AG04449 (cell line): Measurements from ENCODE around the gene MAPK8.

Experiments
- CTCF ChIA-PET: fragments of 350-600 bp; formaldehyde crosslinking; extraction: SDS; loops from one replicate; lab custom pipeline; 2021; ENCODE audit warnings: antibody characterized with exemption; lab: Yijun Ruan, JAX
- POLR2A ChIA-PET: fragments of 400-600, 350-600 bp; formaldehyde crosslinking; extraction: SDS; loops from one replicate; lab custom pipeline; 2020; ENCODE audit warnings: antibody characterized with exemption, inconsistent platforms; lab: Yijun Ruan, JAX
- DNase-seq: peaks from one replicate; pipeline ENCODE4 v3.0.0-alpha.2; 2010; ENCODE audit warnings: low read depth, low spot score
- H3K4me3 ChIP-seq: 2 replicates; pipeline ENCODE4 v1.5.1; 2011; ENCODE audit warnings: low read depth, mild to moderate bottlenecking, control low read depth, low read length
- CTCF ChIP-seq: IDR thresholded peaks from one replicate; pipeline ENCODE4 v1.5.1; 2011; ENCODE audit warnings: mild to moderate bottlenecking, moderate library complexity, low read length, control low read depth, inconsistent platforms; ENCODE audit not compliant: insufficient read depth; ENCODE audit errors: missing control alignments

Gene MAPK8

GRCh38 chr10:48455055-48455391 lies 148.5 kb downstream of the MAPK8 start:
- H3K4me3 ChIP-seq: no peak overlapping the region
- ChIA-PET CTCF (interaction anchor here (1.0 to 2.3 kb wide), 3 partner anchors 9 to 11 kb away, joined by 3 to 11 read pairs (median 7); no protein-coding TSS in a partner anchor), POLR2A (interaction anchor here (1.2 kb wide), 1 partner anchor 15 kb away, joined by 4 read pairs; no protein-coding TSS in a partner anchor)
- TF ChIP-seq CTCF: no peak
- DNase-seq: no peak

GRCh38 chr10:48455392-48456151 lies 149.1 kb downstream of the MAPK8 start:
- ChIA-PET CTCF (interaction anchor here (1.0 to 2.3 kb wide), 3 partner anchors 8 to 11 kb away, joined by 3 to 11 read pairs (median 7); no protein-coding TSS in a partner anchor), POLR2A (no interaction called here)
- no peak overlapping the region for H3K4me3 ChIP-seq
- no peak for TF ChIP-seq CTCF
- no peak for DNase-seq

- H3K4me3 ChIP-seq: no peak overlapping the region
- DNase-seq: no peak
- no peak for TF ChIP-seq CTCF
- POLR2A ChIA-PET: no interaction called here
- CTCF ChIA-PET: no interaction called here
These were observed 149.9 kb downstream of the MAPK8 start for GRCh38 chr10:48456361-48456804.

GRCh38 chr10:48456808-48457761 lies 150.6 kb downstream of the MAPK8 start:
- no peak for DNase-seq
- CTCF ChIA-PET: no interaction called here
- no peak for TF ChIP-seq CTCF
- H3K4me3 ChIP-seq: no peak overlapping the region
- POLR2A ChIA-PET: no interaction called here

GRCh38 chr10:48457949-48458661 lies 151.6 kb downstream of the MAPK8 start:
- DNase-seq: no peak
- CTCF ChIA-PET: interaction anchor here (1.0 to 1.1 kb wide), 2 partner anchors 9 to 198 kb away, joined by 3 to 4 read pairs; no protein-coding TSS in a partner anchor
- no peak overlapping the region for H3K4me3 ChIP-seq
- POLR2A ChIA-PET: no interaction called here
- TF ChIP-seq CTCF: no peak
